PC-9 (cell line): ENCODE results near the gene ZNF714.

Experiments
- EZH2 ChIP-seq: fragments of 200-600 bp; sonication (generic); IDR thresholded peaks from 2 replicates; pipeline ENCODE4 v1.8.0; 2017; ENCODE audit warnings: antibody characterized with exemption, low read depth
- TF ChIP-seq, protein P1 (sequence below): fragments of 200-600 bp; sonication (generic); conservative IDR thresholded peaks from 2 replicates; pipeline ENCODE4 v1.6.1; 2017; ENCODE audit warnings: mixed run types, antibody characterized with exemption, mild to moderate bottlenecking, moderate library complexity

GRCh38 chr19:21092109-21092508 lies 10.1 kb downstream of the ZNF714 start:
- TF ChIP-seq, protein P1, sequence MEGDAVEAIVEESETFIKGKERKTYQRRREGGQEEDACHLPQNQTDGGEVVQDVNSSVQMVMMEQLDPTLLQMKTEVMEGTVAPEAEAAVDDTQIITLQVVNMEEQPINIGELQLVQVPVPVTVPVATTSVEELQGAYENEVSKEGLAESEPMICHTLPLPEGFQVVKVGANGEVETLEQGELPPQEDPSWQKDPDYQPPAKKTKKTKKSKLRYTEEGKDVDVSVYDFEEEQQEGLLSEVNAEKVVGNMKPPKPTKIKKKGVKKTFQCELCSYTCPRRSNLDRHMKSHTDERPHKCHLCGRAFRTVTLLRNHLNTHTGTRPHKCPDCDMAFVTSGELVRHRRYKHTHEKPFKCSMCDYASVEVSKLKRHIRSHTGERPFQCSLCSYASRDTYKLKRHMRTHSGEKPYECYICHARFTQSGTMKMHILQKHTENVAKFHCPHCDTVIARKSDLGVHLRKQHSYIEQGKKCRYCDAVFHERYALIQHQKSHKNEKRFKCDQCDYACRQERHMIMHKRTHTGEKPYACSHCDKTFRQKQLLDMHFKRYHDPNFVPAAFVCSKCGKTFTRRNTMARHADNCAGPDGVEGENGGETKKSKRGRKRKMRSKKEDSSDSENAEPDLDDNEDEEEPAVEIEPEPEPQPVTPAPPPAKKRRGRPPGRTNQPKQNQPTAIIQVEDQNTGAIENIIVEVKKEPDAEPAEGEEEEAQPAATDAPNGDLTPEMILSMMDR, result no peak
- TF ChIP-seq EZH2, result no peak
